Testis (tissue), 2 donors: ENCODE results near the gene ISYNA1.

Source experiments
- POLR2A ChIP-seq: fragments of 450-650 bp; IDR thresholded peaks from one replicate; pipeline ENCODE4 v1.6.1; 2017; ENCODE audit warnings: antibody characterized with exemption, mild to moderate bottlenecking, moderate library complexity
- TF ChIP-seq, protein P1 (sequence below), 3 experiments: fragments of 450-650 bp in 2 of 3; fragments of 200-600 bp in 1 of 3; sonication (generic) in 1 of 3; IDR thresholded peaks; one replicate each; pipeline ENCODE4 v1.5.1; 2016 to 2019; ENCODE audit warnings: antibody characterized with exemption in 3 of 3, mild to moderate bottlenecking in 2 of 3, moderate library complexity in 1 of 3

DNA sequence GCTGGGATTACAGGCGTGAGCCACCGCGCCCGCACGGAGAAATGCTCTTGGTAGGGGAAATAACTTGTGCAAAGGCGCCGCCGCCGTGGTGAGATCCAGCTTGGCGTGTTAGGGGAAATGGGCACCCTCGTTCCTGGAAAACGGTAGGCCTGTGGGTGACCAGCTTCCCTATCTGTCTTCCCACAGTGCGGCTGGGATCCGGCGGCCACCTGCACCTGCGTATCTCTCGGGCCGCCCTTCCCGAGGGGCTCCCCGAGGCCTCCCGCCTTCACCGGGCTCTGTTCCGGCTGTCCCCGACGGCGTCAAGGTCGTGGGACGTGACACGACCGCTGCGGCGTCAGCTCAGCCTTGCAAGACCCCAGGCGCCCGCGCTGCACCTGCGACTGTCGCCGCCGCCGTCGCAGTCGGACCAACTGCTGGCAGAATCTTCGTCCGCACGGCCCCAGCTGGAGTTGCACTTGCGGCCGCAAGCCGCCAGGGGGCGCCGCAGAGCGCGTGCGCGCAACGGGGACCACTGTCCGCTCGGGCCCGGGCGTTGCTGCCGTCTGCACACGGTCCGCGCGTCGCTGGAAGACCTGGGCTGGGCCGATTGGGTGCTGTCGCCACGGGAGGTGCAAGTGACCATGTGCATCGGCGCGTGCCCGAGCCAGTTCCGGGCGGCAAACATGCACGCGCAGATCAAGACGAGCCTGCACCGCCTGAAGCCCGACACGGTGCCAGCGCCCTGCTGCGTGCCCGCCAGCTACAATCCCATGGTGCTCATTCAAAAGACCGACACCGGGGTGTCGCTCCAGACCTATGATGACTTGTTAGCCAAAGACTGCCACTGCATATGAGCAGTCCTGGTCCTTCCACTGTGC is 49.6 kb downstream of the ISYNA1 start:
- TF ChIP-seq, protein P1, sequence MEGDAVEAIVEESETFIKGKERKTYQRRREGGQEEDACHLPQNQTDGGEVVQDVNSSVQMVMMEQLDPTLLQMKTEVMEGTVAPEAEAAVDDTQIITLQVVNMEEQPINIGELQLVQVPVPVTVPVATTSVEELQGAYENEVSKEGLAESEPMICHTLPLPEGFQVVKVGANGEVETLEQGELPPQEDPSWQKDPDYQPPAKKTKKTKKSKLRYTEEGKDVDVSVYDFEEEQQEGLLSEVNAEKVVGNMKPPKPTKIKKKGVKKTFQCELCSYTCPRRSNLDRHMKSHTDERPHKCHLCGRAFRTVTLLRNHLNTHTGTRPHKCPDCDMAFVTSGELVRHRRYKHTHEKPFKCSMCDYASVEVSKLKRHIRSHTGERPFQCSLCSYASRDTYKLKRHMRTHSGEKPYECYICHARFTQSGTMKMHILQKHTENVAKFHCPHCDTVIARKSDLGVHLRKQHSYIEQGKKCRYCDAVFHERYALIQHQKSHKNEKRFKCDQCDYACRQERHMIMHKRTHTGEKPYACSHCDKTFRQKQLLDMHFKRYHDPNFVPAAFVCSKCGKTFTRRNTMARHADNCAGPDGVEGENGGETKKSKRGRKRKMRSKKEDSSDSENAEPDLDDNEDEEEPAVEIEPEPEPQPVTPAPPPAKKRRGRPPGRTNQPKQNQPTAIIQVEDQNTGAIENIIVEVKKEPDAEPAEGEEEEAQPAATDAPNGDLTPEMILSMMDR (IDR thresholded peaks at IDR 0.05), result peak; percentile 98 to 100 (median 99)
- no peak for TF ChIP-seq POLR2A
